ENCODE measurements around the gene FSCN2.

GRCh38 chr17:81546906-81547613 is 18.9 kb downstream of the FSCN2 start:
- TF ChIP-seq CTCF (IDR thresholded peaks at IDR 0.05 in 4 of 5, conservative IDR thresholded peaks at IDR 0.05 in 1 of 5): no peak
- TF ChIP-seq POLR2A (IDR thresholded peaks at IDR 0.05): no peak
